IMR-90 (cell line): ENCODE data around the gene RNF114. TPM values are rescaled to one million over a fixed set of nuclear protein-coding genes. Genes with fewer than 3 reads are reported as not detected.
A peak's percentile ranks its signal among the peaks of the same experiment; 100 is the strongest.

Experiments
- ATAC-seq: fragments of 200-7000 bp; cut with Tn5 transposase; 2 replicates; pipeline ENCODE4 v1.9.1; 2020; ENCODE audit warnings: low read depth, mild to moderate bottlenecking, moderate library complexity
- BruUV-seq: library from RNA; stranded (reverse); fragments of 400-500 nt; replicated peaks from 2 replicates; lab custom pipeline; 2021; lab: Mats Ljungman, UMichigan
- CTCF ChIA-PET: fragments of 300-600 bp; formaldehyde crosslinking; extraction: SDS; loops from one replicate; lab custom pipeline; 2021; ENCODE audit warnings: antibody characterized with exemption; lab: Yijun Ruan, JAX
- POLR2A ChIA-PET: fragments of 300-600 bp; sonication (Branson Sonifier 250); formaldehyde crosslinking; loops from one replicate; lab custom pipeline; 2022; ENCODE audit warnings: antibody characterized with exemption; ENCODE audit not compliant: unreplicated experiment; lab: Charles Lee
- DNase-seq: peaks from one replicate; pipeline ENCODE4 v3.0.0; 2013
- H2AFZ ChIP-seq: replicated peaks from 2 replicates; pipeline ENCODE3; 2013; ENCODE audit warnings: low read length, mild to moderate bottlenecking; ENCODE audit not compliant: poor library complexity
- H2AK5ac ChIP-seq: 2 replicates; pipeline ENCODE4 v1.6.1; 2013; ENCODE audit warnings: low read depth, low read length, inconsistent platforms
- H2AK9ac ChIP-seq: replicated peaks from 2 replicates; pipeline ENCODE3; 2013; ENCODE audit warnings: mild to moderate bottlenecking, low read depth, low read length, moderate library complexity; ENCODE audit not compliant: poor library complexity
- H2BK120ac ChIP-seq: 2 replicates; pipeline ENCODE4 v1.6.1; 2013; ENCODE audit warnings: low read depth, low read length, inconsistent platforms
- H2BK15ac ChIP-seq: 3 replicates; pipeline ENCODE4 v1.6.1; 2013; ENCODE audit warnings: low read depth, low read length, inconsistent platforms
- H2BK20ac ChIP-seq: 2 replicates; pipeline ENCODE4 v1.6.1; 2013; ENCODE audit warnings: low read depth, mild to moderate bottlenecking, inconsistent platforms, low read length, moderate library complexity
- H2BK5ac ChIP-seq: 2 replicates; pipeline ENCODE4 v1.6.1; 2013; ENCODE audit warnings: mild to moderate bottlenecking, low read depth, low read length, inconsistent platforms; ENCODE audit not compliant: poor library complexity, severe bottlenecking
- H3K14ac ChIP-seq: replicated peaks from 2 replicates; pipeline ENCODE4 v1.6.1; 2013; ENCODE audit warnings: low read depth, low read length, inconsistent platforms
- H3K18ac ChIP-seq: 2 replicates; pipeline ENCODE4 v1.6.1; 2013; ENCODE audit warnings: low read depth, low read length, control low read depth
- H3K23ac ChIP-seq: 2 replicates; pipeline ENCODE4 v1.6.1; 2013; ENCODE audit warnings: low read depth, low read length, inconsistent platforms
- H3K27ac ChIP-seq: 2 replicates; pipeline ENCODE4 v1.5.1; 2013; ENCODE audit warnings: mild to moderate bottlenecking, control low read depth, low read length; ENCODE audit not compliant: insufficient read depth
- H3K27me3 ChIP-seq: 2 replicates; pipeline ENCODE4 v1.6.1; 2013; ENCODE audit warnings: low read length; ENCODE audit not compliant: control insufficient read depth, insufficient read depth
- H3K36me3 ChIP-seq: 2 replicates; pipeline ENCODE4 v1.6.1; 2013; ENCODE audit warnings: low read length, mixed read lengths; ENCODE audit not compliant: control insufficient read depth, insufficient read depth
- H3K4ac ChIP-seq: 2 replicates; pipeline ENCODE4 v1.6.1; 2013; ENCODE audit warnings: low read depth, low read length, inconsistent platforms
- H3K4me1 ChIP-seq: 2 replicates; pipeline ENCODE4 v1.6.1; 2013; ENCODE audit warnings: low read length, mixed read lengths; ENCODE audit not compliant: control insufficient read depth, insufficient read depth
- H3K4me2 ChIP-seq: 2 replicates; pipeline ENCODE4 v1.6.1; 2013; ENCODE audit warnings: low read depth, mild to moderate bottlenecking, control low read depth, low read length, moderate library complexity
- H3K4me3 ChIP-seq: 2 replicates; pipeline ENCODE4 v1.5.1; 2013; ENCODE audit warnings: low read depth, mild to moderate bottlenecking, control low read depth, low read length, moderate library complexity; ENCODE audit not compliant: insufficient read depth
- H3K56ac ChIP-seq: 2 replicates; pipeline ENCODE4 v1.6.1; 2013; ENCODE audit warnings: low read length, inconsistent platforms; ENCODE audit not compliant: insufficient read depth; ENCODE audit errors: extremely low read depth
- H3K79me1 ChIP-seq, 2 experiments: 2 replicates each; pipeline ENCODE4 v1.6.1; 2013; ENCODE audit warnings: low read length in 2 of 2, inconsistent platforms in 1 of 2, low read depth in 1 of 2
- H3K9ac ChIP-seq: 2 replicates; pipeline ENCODE4 v1.6.1; 2013; ENCODE audit warnings: low read depth, low read length, control low read depth
- H3K9me1 ChIP-seq: 2 replicates; pipeline ENCODE4 v1.6.1; 2013; ENCODE audit warnings: low read length, inconsistent platforms; ENCODE audit not compliant: insufficient read depth
- H3K9me3 ChIP-seq: 2 replicates; pipeline ENCODE4 v1.6.1; 2013; ENCODE audit warnings: low read length; ENCODE audit not compliant: control insufficient read depth, insufficient read depth
- H4K20me1 ChIP-seq: 2 replicates; pipeline ENCODE4 v1.6.1; 2013; ENCODE audit warnings: low read length, inconsistent platforms; ENCODE audit not compliant: insufficient read depth
- H4K5ac ChIP-seq: 2 replicates; pipeline ENCODE4 v1.6.1; 2013; ENCODE audit warnings: mild to moderate bottlenecking, low read depth, low read length, control low read depth
- H4K8ac ChIP-seq, 2 experiments: 2 replicates each; pipeline ENCODE4 v1.6.1; 2013; ENCODE audit warnings: low read depth in 2 of 2, low read length in 2 of 2, control low read depth in 1 of 2, inconsistent platforms in 1 of 2
- H4K91ac ChIP-seq: 2 replicates; pipeline ENCODE4 v1.6.1; 2013; ENCODE audit warnings: low read depth, low read length, inconsistent platforms; ENCODE audit not compliant: insufficient read depth
- CEBPB ChIP-seq: IDR thresholded peaks from 2 replicates; pipeline ENCODE4 v1.6.1; 2012; ENCODE audit warnings: low read depth, low read length, improper control_type of control experiment
- MAFK ChIP-seq: IDR thresholded peaks from 2 replicates; pipeline ENCODE4 v1.6.1; 2012; ENCODE audit warnings: low read depth, low read length, improper control_type of control experiment
- RAD21 ChIP-seq: IDR thresholded peaks from 2 replicates; pipeline ENCODE4 v1.6.1; 2012; ENCODE audit warnings: low read length, improper control_type of control experiment
- SMC3 ChIP-seq: fragments of 150-350 bp; IDR thresholded peaks from 2 replicates; pipeline ENCODE4 v1.6.1; 2016; ENCODE audit warnings: low read depth, mild to moderate bottlenecking, antibody characterized with exemption, low read length, moderate library complexity
- USF2 ChIP-seq: fragments of 150-350 bp; IDR thresholded peaks from 2 replicates; pipeline ENCODE4 v1.6.1; 2017; ENCODE audit warnings: mild to moderate bottlenecking, antibody characterized with exemption, low read length, low read depth
- WGBS, 2 experiments: methylation state at CpG; one replicate each; pipeline versions ENCODE4 v1.1.5 to v1.1.7; 2013; ENCODE audit warnings: missing lambda C conversion rate in 2 of 2; ENCODE audit not compliant: insufficient read length in 1 of 2; ENCODE audit errors: extremely low coverage in 2 of 2; 5-methylcytosine and 5-hydroxymethylcytosine counted together
- dilution Hi-C: fragments of 300-500 bp; cut with HindIII; formaldehyde crosslinking; loops from one replicate; pipeline ENCODE4 v1.14.3; 2018; ENCODE audit warnings: low sequenced_read_pairs; ENCODE audit not compliant: unreplicated experiment
- in situ Hi-C: fragments of 300-500 bp; cut with MboI; formaldehyde crosslinking; loops from 3 replicates; pipeline ENCODE4 v1.14.3; 2019; ENCODE audit warnings: low sequenced_read_pairs, inconsistent platforms, mixed read lengths
- intact Hi-C: fragments of 100-400 bp; cut with micrococcal nuclease; formaldehyde crosslinking; loops from 2 replicates; pipeline ENCODE4 v1.10.0; 2022
- polyA plus RNA-seq, 3 experiments: library from polyadenylated mRNA; depleted of rRNA; stranded (reverse); fragments of >200 nt; gene quantifications; 2 replicates each; pipeline ENCODE4 v1.2.3, GENCODE V29; 2012; ENCODE audit warnings: low replicate concordance in 1 of 3
- total RNA-seq: library from RNA; depleted of rRNA; stranded (reverse); fragments of >200 nt; gene quantifications from 2 replicates; pipeline ENCODE4 v1.2.3, GENCODE V29; 2012
- TF ChIP-seq, protein P1 (sequence below): conservative IDR thresholded peaks from 2 replicates; pipeline ENCODE4 v1.5.1; 2012; ENCODE audit warnings: mild to moderate bottlenecking, low read depth, low read length, improper control_type of control experiment

Gene RNF114
- total and polyA plus RNA-seq, 2 of the 4 experiments (the other 2 are of a cell fraction), result 44.6 to 62.3 TPM

DNA sequence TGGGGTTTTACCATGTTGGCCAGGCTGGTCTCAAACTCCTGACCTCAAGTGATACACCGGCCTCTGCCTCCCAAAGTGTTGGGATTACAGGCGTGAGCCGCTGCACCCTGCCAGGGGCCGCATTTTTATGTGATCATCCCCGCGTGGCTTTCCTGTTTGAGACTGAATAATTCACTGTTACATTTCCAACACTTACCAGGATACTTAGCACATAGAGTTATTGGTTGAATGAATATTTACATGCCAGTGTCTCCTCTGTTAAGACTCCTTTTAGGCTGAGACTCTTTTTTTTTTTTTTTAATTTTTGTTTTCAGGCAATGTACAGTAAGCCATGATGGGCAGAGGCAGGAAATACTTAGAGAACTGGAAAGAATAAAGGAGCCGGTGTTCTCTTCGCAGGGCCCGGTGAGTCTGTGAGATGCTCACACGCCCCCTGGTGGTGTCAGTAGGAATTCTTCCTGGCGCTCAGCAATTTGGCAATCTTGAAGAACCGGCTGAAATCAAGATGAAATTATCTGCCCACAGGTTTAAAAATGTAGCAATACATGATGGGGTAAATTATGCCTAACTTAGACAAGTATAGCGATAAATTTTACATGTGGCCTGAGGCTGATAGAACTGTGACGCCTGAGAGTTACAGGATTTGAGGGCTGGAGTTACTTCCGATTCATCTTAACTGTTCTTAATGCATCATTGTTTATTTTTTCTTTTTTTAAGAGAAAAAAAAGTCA, 7.6 kb upstream of the RNF114 start:
- Histone ChIP-seq H3K4me3 (peak overlapping the region; percentile 16; the same call in 1 of the 2 replicates), H3K4me1 (no peaks in the 10 kb centered on the region), H4K5ac (peak overlapping the region; percentile 19; the same call in 1 of the 2 replicates), H3K79me1 (no peaks in the 10 kb centered on the region), H3K27ac (0 out of 2 replicates have a peak overlapping the region, but pooled peaks have one; percentile 4), H2AFZ (peak overlapping the region; percentile 79), H3K9me3 (no peaks in the 10 kb centered on the region), H3K36me3 (no peaks in the 10 kb centered on the region), H2BK20ac (peak overlapping the region; percentile 6; the same call in 1 of the 2 replicates), H2AK5ac (no peak overlapping the region), H2BK5ac (peak overlapping the region; percentile 26), H4K8ac (peak overlapping the region; percentile 45 to 75; a peak in 3 of 4 replicates), H2AK9ac (no peak overlapping the region), H3K56ac (no peak overlapping the region; the same call in 1 of the 2 replicates), H3K9me1 (no peaks in the 10 kb centered on the region), H2BK120ac (peak overlapping the region; percentile 39), H3K23ac (peak overlapping the region; percentile 43; the same call in 1 of the 2 replicates), H2BK15ac (peak overlapping the region; percentile 76; the same call in 2 of the 3 replicates), H3K4ac (no peak overlapping the region; the same call in 1 of the 2 replicates), H3K14ac (peak overlapping the region; percentile 6; the same call in 1 of the 2 replicates), H3K9ac (no peak overlapping the region), H4K20me1 (no peaks in the 10 kb centered on the region), H3K27me3 (no peaks in the 10 kb centered on the region), H3K4me2 (peak overlapping the region; percentile 72), H4K91ac (0 out of 2 replicates have a peak overlapping the region, but pooled peaks have one; percentile 4), H3K18ac (no peak overlapping the region)
- dilution Hi-C loops, result no loop called here
- WGBS, 2 experiments, result 0% methylated on average over 1 of the region's 15 CpGs; no CpG with 5 or more reads in 1 of the 2 experiments
- POLR2A ChIA-PET, result no interaction called here
- DNase-seq (peak; percentile 89), ATAC-seq (peak; percentile 98)
- no TSS peak for BruUV-seq
- CTCF ChIA-PET, result no interaction called here
- TF ChIP-seq USF2 (no peak), MAFK (no peak; the same call in 1 of the 2 replicates), SMC3 (peak; percentile 71), RAD21 (peak; percentile 72), CEBPB (peak; percentile 85)
- TF ChIP-seq, protein P1, sequence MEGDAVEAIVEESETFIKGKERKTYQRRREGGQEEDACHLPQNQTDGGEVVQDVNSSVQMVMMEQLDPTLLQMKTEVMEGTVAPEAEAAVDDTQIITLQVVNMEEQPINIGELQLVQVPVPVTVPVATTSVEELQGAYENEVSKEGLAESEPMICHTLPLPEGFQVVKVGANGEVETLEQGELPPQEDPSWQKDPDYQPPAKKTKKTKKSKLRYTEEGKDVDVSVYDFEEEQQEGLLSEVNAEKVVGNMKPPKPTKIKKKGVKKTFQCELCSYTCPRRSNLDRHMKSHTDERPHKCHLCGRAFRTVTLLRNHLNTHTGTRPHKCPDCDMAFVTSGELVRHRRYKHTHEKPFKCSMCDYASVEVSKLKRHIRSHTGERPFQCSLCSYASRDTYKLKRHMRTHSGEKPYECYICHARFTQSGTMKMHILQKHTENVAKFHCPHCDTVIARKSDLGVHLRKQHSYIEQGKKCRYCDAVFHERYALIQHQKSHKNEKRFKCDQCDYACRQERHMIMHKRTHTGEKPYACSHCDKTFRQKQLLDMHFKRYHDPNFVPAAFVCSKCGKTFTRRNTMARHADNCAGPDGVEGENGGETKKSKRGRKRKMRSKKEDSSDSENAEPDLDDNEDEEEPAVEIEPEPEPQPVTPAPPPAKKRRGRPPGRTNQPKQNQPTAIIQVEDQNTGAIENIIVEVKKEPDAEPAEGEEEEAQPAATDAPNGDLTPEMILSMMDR, result peak; percentile 93
- intact Hi-C loops, result loop anchor here (1.0 kb wide), 1 partner anchor 317 kb away; no protein-coding TSS in a partner anchor
- in situ Hi-C loops, result no loop called here
